ENCODE results near the gene TYK2. TPM values are rescaled to one million over a fixed set of nuclear protein-coding genes. Genes with fewer than 3 reads are reported as not detected.
A peak's percentile ranks its signal among the peaks of the same experiment; 100 is the strongest.
"Not testable (repeated sequence)": the region's sequence is repeated elsewhere in the genome, so short reads cannot be mapped to it uniquely, and the experiment has no call there.

The TYK2 gene
- total RNA-seq, 1 donor = 72.7 TPM

DNA sequence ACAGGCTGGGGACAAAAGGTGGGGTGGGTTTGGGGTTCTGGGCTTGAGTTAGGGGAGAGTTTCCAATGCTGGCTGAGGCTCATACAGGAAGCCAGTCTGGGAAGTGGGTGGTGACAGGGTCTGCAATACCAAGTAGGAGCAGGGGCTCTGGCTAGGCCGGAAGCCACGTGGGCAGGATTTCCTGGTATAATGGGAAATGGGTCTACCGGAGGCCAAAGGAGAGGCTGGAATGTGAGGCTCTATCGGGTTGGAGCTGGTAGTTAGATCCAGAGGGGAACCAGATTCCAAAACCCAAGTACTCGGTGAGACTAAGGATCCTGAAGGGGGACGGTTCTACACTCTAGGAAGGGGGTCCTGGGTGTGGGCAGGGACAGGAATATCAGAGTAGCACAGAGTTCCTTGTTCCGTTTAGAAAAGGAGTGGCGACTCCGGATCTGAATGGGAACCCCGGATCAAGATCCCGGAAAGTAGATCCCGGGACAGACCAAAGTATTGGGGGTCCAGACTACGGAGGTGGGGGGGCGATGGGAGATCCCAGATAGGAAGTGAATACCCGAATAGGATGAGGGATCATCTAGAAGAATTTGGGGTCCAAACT lies 22.2 kb upstream of the TYK2 start:
- DNase-seq (ENCODE audit: insufficient read length, low spot score, missing footprints) = peak; percentile 87
- peak overlapping the region; percentile 100 for H3K4me3 ChIP-seq (ENCODE audit: insufficient read depth, low read length)
- H3K36me3 ChIP-seq (ENCODE audit: insufficient read depth, low read length) = peaks cover 10% of the 10 kb centered on the region
- H4K20me1 ChIP-seq (ENCODE audit: insufficient read depth, low read length) = peaks cover 40% of the 10 kb centered on the region
- peaks cover 61% of the 10 kb centered on the region for H3K79me2 ChIP-seq (ENCODE audit: insufficient read depth, low read length)
- peak overlapping the region; percentile 80 for H2AFZ ChIP-seq (ENCODE audit: low read length)
- H3K27me3 ChIP-seq (ENCODE audit: insufficient read depth, low read length) = peaks cover 4% of the 10 kb centered on the region
- H3K9me3 ChIP-seq (ENCODE audit: low read depth, low read length) = no peaks in the 10 kb centered on the region
- peak overlapping the region; percentile 92 for H3K27ac ChIP-seq (ENCODE audit: low read depth, low read length)
- TF ChIP-seq, protein P1, sequence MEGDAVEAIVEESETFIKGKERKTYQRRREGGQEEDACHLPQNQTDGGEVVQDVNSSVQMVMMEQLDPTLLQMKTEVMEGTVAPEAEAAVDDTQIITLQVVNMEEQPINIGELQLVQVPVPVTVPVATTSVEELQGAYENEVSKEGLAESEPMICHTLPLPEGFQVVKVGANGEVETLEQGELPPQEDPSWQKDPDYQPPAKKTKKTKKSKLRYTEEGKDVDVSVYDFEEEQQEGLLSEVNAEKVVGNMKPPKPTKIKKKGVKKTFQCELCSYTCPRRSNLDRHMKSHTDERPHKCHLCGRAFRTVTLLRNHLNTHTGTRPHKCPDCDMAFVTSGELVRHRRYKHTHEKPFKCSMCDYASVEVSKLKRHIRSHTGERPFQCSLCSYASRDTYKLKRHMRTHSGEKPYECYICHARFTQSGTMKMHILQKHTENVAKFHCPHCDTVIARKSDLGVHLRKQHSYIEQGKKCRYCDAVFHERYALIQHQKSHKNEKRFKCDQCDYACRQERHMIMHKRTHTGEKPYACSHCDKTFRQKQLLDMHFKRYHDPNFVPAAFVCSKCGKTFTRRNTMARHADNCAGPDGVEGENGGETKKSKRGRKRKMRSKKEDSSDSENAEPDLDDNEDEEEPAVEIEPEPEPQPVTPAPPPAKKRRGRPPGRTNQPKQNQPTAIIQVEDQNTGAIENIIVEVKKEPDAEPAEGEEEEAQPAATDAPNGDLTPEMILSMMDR (IDR thresholded peaks at IDR 0.05; ENCODE audit: extremely low read depth, low read depth, low read length) = no peak
- peaks cover 31% of the 10 kb centered on the region for H3K4me1 ChIP-seq (ENCODE audit: insufficient read depth, low read length)
- H3K4me2 ChIP-seq (ENCODE audit: insufficient read depth, low read length) = peak overlapping the region; percentile 100

DNA sequence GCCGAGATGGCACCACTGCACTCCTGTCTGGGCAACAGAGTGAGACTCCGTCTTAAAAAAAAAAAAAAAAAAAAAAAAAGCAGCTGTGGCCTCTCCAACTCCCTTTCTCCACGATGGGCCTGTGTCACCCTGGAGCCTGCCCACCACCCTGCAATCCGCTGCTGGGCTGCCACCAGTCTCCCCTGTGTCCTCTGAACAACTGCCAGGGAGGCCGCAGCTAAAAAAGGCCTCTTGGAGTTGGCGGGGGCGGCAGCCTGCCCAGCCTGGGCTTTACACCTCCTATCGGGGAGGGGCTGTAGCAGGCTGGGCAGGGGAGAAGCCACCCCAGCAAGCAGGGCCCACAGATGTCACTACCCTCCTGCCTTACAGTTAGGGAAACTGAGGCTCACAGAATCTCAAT lies 19.5 kb upstream of the TYK2 start:
- TF ChIP-seq, protein P1 (IDR thresholded peaks at IDR 0.05; ENCODE audit: extremely low read depth, low read depth, low read length) = no peak
- H3K4me2 ChIP-seq (ENCODE audit: insufficient read depth, low read length) = no peak overlapping the region
- no peaks in the 10 kb centered on the region for H3K9me3 ChIP-seq (ENCODE audit: low read depth, low read length)
- H2AFZ ChIP-seq (ENCODE audit: low read length) = no peak overlapping the region
- peaks cover 77% of the 10 kb centered on the region for H3K79me2 ChIP-seq (ENCODE audit: insufficient read depth, low read length)
- H3K27ac ChIP-seq (ENCODE audit: low read depth, low read length) = no peak overlapping the region
- no peak overlapping the region for H3K4me3 ChIP-seq (ENCODE audit: insufficient read depth, low read length)
- H3K36me3 ChIP-seq (ENCODE audit: insufficient read depth, low read length) = peaks cover 16% of the 10 kb centered on the region
- no peaks in the 10 kb centered on the region for H3K27me3 ChIP-seq (ENCODE audit: insufficient read depth, low read length)
- H3K4me1 ChIP-seq (ENCODE audit: insufficient read depth, low read length) = peaks cover 27% of the 10 kb centered on the region
- H4K20me1 ChIP-seq (ENCODE audit: insufficient read depth, low read length) = peaks cover 45% of the 10 kb centered on the region
- peak; percentile 87 for DNase-seq (ENCODE audit: insufficient read length, low spot score, missing footprints)

DNA sequence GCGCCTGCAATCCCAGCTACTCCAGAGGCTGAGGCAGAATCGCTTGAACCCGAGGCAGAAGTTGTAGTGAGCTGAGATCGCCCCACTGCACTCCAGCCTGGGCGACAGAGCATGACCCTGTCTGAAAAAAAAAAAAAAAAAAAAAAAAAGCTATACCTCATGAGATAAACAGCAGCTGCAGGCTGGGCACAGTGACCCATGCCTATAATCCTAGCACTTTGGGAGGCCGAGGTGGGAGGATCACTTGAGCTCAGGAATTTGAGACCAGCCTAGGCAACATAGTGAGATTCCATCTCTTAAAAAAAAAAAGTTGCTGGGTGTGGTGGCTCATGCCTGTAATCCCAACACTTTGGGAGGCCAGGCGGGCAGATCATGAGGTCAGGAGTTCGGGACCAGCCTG lies 19.0 kb upstream of the TYK2 start:
- H3K4me2 ChIP-seq (ENCODE audit: insufficient read depth, low read length); H3K9me3 ChIP-seq (ENCODE audit: low read depth, low read length); H3K4me3 ChIP-seq (ENCODE audit: insufficient read depth, low read length); H2AFZ ChIP-seq (ENCODE audit: low read length); DNase-seq (ENCODE audit: insufficient read length, low spot score, missing footprints); H3K27ac ChIP-seq (ENCODE audit: low read depth, low read length); H3K27me3 ChIP-seq (ENCODE audit: insufficient read depth, low read length): not testable (repeated sequence)
- Histone ChIP-seq H3K79me2 (ENCODE audit: insufficient read depth, low read length) (peaks cover 77% of the 10 kb centered on the region), H3K4me1 (ENCODE audit: insufficient read depth, low read length) (peaks cover 24% of the 10 kb centered on the region), H3K36me3 (ENCODE audit: insufficient read depth, low read length) (peaks cover 19% of the 10 kb centered on the region), H4K20me1 (ENCODE audit: insufficient read depth, low read length) (peaks cover 45% of the 10 kb centered on the region)

DNA sequence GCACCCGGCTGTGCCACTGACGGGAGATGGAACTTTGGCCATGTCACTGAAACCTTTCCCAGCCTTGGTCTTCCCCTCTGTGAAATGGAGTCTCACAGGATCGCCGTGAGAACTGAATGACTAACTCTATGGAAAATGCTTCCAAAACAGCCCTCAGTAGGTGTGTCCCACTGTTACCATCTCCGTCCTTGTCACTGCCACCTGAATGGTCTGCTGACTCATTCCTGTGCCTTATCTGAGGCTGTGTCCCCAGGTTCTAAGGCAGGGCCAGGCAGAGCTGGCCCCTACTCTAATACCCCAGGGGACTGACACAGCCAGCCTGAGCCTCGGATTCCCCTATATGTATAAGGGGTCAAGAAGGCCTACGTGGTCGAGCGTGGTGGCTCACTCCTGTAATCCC lies 18.4 kb upstream of the TYK2 start:
- no peak overlapping the region for H3K4me2 ChIP-seq (ENCODE audit: insufficient read depth, low read length)

More for the DNA sequence above, 18.4 kb upstream of the TYK2 start:
- no peak for DNase-seq (ENCODE audit: insufficient read length, low spot score, missing footprints)
- H3K79me2 ChIP-seq (ENCODE audit: insufficient read depth, low read length) = peaks cover 77% of the 10 kb centered on the region
- H2AFZ ChIP-seq (ENCODE audit: low read length) = no peak overlapping the region
- peaks cover 19% of the 10 kb centered on the region for H3K4me1 ChIP-seq (ENCODE audit: insufficient read depth, low read length)
- no peak overlapping the region for H3K4me3 ChIP-seq (ENCODE audit: insufficient read depth, low read length)
- H3K27ac ChIP-seq (ENCODE audit: low read depth, low read length) = no peak overlapping the region
- H3K27me3 ChIP-seq (ENCODE audit: insufficient read depth, low read length) = no peaks in the 10 kb centered on the region
- no peaks in the 10 kb centered on the region for H3K9me3 ChIP-seq (ENCODE audit: low read depth, low read length)
- peaks cover 19% of the 10 kb centered on the region for H3K36me3 ChIP-seq (ENCODE audit: insufficient read depth, low read length)
- H4K20me1 ChIP-seq (ENCODE audit: insufficient read depth, low read length) = peaks cover 45% of the 10 kb centered on the region
- TF ChIP-seq, protein P1 (IDR thresholded peaks at IDR 0.05; ENCODE audit: extremely low read depth, low read depth, low read length) = no peak
